Stimulated activated naive CD4-positive, alpha-beta T cell treated with Interleukin-2 at 50 U/mL for 16 hours (primary cell): ENCODE results near the gene BRAT1.
A peak's percentile ranks its signal among the peaks of the same experiment; 100 is the strongest.

Experiments used
- DNase-seq: peaks from one replicate; lab custom pipeline; 2025; lab: John Stamatoyannopoulos, UW

The BRAT1 gene

DNA sequence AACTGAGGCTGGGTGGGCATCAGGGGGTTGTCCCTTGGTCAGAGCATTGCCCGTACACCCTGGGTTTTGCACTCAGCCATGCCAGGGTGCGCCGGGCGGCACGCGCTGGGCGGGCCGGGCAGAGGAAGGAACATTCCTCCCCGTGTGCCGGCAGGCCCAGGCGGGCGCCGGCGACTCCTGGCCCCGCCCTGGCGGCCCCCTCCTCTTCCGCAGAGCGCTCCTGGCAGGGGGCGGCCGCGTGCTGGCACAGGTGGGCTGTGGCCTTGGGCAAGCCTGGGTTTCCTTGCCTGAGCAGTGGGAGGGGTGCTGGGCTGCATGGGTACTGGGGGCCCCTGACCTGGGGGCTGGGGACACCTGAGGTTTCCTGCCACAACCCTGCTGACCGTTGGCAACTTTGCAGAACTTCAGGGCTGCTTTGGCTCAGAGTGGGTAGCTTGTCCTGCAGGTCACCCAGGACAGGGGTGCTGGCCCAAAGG, 31.8 kb downstream of the BRAT1 start:
- DNase-seq = no peak

DNA sequence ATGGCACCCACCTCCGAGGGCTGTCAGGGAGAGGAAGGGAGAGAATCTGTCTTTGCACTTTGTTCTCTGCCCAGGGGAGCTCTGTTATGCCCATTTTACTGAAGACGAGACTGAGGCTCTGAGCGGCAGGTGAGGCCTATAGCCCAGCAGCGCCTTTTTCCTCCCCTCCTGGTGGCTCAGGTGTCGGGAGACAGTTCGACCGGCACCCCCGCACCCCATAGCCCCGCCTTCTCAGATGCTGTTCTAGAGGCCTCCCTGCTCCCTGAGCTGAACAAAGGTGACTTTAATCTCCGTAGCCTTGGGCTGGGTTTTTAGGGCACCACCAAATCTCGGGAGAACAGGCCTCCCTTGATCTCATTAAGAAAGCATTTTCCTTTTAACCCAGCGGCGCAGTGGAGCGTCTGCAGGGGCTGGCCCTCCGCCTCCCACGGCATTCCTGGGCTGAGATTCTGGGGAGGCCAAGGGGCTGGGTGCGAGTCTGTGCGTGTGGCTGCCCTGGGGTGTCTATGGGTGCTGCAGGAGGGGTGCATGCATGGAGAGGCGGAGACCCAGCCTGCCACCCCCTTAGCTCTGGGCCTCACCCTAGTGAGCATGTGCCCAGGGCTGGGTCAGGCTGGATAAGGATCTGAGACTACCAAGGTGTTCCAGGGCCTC, 32.4 kb downstream of the BRAT1 start:
- DNase-seq = no peak

DNA sequence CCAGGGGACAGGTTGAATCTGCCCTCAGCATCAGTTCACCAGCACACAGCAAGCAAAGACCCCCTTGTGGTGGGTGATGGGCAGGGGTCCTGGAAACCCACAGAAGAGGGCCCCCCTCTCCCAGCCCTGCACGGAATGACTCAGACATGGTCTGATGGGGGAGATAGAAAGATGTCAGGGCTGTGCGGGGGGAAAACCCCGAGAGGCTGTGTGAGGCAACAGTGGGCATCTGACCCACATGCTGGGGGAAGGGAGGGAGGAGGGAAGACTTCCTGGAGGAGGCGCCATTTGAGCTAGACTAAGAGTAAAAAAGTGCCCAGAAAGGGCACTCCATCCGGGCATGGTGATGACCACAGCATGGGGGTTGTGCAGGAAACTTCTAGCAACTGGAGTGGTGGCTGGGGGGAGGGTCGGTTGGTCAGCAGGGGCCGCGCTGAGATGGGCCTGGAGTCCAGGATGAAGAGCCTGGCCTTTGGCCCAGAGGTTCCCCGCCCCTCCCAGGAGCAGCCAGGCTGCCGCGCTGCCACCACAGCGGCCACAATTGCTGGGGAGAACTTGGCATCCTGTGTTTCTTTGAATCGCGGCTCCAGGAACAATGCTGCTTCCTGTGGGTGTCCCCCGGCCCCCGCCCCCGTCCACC, 33.3 kb downstream of the BRAT1 start:
- peak; percentile 69 for DNase-seq

DNA sequence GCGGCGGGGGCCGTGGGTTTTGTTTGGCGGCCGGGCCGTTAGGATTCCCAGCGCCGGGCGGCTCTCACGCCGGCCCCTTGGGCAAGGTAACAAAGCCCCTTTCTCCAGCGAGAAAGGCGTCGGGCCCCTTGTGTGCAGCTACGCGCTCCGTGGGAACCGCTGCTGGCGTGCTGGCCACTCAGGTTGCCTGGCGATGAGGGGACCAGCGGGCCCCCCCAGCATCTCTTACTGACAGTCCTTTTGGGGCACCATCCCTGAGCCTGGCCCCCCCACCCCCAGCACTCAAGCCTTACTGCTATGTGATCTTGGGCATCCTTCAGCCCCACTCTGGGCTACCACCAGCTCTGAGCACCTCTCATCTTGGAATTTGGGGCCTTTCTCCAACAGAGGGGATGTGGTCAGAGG, 34.0 kb downstream of the BRAT1 start:
- no peak for DNase-seq

DNA sequence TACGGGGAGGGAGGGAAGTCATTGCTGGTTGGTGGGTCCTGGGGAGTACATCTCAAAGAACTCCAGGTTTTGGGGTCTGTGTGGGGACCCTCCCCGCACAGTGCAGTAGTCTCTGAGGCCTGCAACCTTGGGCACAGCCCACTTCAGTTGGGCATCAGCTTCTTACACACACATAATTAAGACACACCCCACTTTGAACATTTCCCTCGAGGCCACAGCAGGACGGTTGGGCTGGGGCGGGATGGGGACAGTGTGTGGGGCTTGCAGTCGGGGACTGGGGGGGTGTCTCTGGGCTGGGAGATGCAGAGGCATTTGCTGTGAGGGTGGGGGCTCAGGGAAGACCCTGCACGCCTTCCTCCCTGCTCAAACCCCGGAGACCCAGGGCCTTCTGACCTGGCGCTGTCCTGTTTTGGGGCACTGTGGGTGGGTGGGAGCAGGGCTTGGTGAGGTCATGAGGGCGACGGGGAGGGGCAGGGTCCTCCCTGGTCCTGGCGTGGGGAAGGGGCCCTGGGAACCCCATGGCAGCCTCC, 34.5 kb downstream of the BRAT1 start:
- no peak for DNase-seq

DNA sequence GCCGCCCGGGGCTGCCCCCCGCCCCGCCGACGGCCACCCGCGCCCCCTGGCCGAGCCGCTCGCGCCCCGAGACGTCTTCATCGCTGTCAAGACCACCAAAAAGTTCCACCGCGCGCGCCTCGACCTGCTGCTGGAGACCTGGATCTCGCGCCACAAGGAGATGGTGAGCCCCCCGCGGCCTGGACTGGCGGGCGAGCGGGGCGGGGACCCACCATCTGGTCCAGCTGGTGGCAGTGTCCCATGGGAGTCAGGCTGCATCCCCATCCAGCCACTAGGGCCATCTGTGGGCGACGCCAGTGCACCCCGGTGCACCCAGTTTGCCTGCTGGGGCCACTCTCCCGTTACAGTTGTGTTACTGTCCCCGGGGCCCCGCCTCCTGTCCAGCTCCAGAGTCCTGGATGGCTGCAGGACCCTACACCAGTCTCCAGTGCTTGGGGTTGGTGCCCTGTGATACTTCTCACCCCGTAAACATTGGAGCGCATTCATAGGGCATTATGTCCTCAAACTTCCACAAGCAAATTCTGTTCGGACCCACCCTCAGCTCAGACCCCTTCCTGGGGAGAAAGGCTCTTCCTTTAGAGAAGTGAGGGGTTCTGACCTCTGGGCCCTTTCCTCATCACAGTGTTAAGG, 35.1 kb downstream of the BRAT1 start:
- DNase-seq = no peak

DNA sequence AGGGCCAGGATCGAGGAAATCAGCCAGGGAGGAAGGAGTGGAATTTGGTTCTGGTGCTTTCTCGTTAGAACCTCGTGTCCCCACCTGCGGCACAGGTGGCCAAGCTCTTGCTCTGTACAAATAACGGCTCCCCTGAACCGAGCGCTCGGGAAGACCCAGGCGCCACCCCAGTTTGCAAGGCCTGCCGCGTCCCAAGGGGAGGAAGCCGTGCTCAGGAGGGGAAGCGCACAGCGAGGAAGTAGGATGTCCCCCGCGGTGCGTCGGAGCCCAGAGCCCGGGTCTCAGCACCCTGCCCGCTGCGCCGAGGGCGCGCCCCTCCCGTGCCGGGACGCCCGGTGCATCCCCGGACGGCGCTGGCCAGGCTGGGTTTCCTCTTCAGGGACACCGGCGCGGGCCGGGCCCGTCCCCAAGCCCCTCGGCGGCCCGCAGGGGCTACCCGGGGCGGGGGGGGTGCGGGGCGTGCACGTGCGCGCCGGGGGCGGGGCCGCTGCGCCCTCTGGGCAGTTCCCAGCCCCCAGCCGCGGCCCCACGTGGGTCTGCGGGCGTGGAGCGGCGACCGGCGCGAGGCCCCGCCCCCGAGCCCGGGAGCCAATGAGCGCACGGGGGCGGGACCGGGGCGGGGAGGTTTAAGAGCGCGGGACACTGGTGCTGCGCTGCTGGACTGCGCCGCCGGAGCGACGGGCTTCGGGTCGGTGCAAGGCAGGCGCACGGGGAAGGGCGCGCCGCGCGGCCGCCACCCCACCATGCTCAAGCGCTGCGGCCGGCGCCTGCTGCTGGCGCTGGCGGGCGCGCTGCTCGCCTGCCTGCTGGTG, 36.0 kb downstream of the BRAT1 start, which contains the start of gene LFNG:
TSS of gene LFNG (plus strand) at position 656 of the 812 bp plus-strand sequence. CDS start at position 744, 88 bp downstream.
- DNase-seq = peak; percentile 80

DNA sequence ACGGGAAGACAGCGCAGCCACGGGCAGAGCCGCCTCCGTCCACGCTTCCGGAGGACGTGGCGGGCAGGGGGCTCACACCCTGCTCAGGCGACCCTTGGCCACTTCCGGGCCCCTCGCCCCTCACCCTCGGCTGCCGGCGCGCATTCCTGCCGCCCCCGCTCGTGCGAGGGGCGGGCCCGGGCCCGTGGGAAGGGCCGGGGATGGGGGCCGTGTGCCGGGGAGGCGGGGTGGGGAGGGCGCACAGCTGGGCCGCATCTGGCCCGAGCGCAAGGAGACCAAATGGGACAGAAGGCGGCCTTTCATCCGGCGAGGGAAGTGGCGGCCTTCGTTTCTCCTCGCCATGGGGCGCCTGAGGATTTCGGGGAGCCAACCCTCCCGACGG, 36.6 kb downstream of the BRAT1 start:
- no peak for DNase-seq

DNA sequence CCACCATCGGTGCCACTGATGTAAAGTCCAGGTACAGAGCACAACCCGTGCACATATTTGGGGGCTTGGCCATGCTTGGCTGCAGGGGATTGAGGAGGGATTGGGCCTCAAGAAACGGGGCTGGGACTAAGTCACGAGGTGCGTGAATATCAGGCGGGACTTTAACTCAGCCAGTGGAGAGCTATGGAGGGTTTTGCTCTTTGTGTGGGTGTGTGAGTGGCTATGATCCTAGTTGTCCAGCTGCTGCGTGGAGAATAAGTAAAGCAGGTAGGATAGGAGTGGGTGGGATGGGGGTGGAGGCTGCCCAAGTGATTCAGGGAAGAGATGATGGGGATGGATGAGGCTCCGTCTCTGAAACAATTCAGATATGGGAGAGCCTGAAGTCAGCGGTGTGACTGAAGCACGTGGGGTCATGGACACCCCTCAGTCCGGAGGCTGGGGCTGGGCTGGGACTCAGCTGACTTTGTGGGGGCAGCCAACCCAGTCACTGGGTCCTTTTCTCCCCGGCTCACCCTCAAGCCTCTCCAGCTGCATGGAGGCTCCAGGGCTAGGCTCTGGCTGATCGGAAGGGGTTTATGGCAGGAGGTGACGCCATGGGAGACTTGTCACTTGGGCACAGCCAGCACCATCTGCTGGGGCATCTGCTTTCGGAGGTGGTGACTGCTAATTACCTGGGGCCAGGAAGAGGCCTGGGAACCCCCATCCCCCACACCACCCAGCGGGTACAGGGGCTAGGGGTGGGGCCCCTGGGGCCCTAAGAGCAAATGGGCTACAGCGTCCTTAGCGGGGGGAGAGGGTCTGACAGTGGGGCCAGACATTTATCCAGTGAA, 37.4 kb downstream of the BRAT1 start:
- DNase-seq = no peak

DNA sequence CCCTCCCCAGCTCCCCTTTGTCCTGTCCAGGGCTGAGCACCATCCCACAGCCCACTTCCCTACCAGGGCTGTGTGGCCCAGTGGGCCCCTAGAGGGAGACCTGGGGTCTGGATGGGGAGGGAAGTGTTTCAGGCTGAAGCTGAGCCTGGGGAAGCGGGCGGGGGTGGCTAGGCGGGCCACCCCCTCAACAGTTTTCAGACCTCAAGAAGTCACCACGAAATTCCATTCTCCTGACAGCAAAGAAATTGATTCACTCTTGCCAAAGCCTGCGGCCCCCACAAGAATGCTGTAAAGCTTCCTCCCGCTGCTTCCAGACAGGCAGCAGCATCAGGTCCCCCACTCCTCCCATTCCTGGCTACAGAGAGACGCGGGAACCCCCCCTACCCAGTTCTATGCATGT, 38.3 kb downstream of the BRAT1 start:
- DNase-seq = no peak

DNA sequence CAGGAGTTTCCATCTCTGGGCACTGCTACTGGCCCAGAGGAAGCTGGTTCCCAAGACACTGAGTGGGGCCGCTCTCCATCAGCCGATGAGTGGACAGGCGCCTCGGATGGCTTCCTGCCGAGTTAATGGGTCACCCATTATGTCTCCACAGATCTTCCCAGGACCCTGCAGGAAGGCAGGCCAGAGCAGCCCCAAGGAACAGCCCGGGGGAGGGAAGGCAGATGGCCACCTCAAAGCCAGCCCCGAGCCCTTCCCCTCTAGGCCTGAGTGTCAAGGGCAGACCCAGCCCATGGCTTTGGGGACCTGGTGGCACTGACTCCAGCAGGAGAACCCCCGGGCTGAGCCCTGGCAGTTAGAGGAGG, 39.1 kb downstream of the BRAT1 start:
- DNase-seq = no peak

DNA sequence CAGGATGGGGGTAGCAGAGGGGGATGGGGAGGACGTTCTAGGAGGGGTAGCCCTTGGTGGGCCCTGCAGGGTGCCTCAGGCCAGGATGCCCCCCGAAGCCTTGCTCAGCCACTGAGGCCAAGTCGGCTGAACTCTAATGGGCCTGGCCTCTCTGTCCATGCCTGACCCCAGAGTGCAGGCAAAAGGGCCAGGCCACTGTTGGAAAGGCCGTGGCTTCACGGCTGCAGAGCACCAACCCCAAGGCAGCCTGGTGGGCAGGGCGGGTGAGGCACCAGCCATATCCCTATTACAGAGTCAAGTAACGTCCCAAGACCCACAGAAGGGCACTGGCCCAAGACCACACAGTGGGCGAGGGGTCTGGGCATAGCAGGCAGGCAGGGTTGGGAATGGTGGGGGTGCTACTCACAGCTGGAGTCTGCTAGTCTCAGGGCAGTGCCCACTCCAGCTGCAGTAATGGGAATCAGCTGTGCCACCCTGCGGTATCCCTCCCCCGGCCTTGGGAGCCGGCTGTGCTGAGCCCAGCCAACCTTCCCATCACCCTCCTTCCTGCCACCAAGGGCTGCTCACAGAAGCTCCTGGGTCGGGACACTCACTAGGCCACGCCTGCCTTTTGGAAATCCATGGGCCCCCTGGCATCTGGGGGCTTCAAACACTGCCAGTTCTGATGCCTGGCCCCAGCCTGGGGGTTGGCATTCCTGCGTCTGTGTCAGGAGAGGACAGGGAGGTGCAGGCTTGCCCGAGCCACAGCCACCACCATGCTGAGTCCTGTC, 39.7 kb downstream of the BRAT1 start:
- no peak for DNase-seq

DNA sequence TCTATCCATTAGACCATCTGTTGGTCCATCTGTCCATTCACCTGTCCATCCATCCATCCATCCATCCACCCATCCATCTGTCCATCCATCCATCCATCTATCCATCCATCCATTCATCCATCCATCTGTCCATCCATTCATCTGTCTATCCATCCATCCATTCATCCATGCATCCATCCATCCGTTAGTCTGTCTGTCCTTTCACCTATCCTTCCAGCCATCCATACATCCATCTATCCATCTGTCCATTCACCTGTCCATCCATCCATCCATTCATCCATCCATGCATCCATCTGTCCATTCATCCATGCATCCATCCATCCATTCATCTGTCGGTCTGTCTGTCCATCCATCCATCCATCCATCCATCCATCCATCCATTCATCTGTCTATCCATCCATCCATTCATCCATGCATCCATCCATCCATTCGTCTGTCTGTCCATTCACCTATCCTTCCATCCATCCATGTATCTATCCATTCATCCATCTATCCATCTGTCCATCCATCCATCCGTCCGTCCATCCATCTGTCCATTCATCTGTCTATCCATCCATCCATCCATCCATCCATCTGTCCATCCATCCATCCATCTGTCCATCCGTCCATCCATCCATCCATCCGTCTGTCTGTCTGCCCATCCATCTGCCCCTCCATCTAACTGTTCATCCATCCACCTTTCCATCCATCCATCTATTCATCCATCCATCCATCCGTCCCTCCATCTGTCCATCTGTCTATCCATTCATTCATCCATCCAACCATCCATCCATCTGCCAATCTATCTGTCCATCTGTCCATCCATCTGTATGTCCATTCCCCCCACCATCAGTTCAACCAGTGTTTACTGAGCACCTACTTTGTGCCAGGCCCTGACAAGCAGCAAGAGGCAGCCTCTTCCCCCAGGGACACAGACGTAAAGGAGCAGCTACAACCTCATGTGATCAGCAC, 40.6 kb downstream of the BRAT1 start:
- no peak for DNase-seq

DNA sequence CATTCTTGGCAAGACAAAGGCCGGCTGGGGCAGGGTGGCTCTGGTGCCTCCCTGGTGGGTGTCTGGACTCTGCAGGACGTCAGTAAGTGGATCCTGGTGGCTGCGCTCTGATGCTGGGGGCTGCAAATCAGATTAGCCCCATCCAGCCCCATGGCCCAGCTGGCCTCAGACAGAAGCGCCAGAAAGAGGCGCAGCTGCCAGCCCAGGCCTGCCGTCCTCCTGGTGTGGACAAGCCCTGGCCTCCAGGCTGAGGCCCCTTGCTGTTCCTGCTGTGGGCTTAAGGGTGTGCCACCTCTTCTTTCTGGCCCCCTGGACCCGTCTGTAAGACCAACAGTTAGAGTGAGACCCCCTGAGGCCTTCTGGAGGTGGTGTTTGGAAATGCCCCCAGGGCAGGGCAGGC, 41.6 kb downstream of the BRAT1 start:
- no peak for DNase-seq

DNA sequence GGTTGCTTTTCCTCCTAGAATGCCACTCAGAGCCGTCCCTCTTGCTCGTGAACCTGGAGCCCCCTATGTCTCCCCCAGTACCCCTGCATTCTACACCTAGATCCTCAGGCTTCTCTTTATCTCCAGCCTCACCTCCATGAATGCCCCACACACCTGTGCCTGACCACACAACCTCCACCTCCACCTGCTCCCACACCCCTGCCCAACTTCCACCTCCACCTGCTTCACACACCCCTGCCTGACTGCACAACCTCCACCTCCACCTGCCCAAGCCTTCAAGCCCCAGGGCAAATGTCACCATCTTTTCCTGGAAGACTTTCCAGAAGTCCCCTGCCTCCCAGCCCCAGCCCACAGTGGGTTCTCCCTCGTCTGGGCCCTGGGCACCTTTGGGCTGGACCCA, 42.6 kb downstream of the BRAT1 start:
- no peak for DNase-seq

DNA sequence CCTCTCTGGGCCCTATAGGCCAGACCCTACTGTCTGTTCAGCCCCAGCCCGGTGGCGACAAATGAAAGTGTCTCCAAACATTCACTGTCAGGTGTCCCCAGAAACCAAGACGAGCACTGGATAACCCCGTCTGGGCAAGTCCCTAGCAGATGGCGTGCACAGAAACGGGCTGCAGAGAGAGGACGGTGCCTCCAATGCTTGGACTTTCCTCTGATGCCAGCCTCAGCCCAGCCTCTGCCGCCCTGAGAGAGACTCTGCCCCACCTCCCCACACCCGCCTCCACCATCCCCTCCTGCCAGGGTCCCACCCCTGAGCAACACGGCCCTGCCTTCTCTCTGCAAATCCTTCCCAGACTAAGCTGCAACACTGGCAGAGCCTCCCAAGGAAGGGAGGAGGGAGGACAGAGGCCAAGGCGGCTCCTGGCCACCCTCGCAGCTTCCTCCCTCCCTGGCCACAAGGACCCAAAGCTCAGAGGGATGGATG, 43.1 kb downstream of the BRAT1 start:
- no peak for DNase-seq

DNA sequence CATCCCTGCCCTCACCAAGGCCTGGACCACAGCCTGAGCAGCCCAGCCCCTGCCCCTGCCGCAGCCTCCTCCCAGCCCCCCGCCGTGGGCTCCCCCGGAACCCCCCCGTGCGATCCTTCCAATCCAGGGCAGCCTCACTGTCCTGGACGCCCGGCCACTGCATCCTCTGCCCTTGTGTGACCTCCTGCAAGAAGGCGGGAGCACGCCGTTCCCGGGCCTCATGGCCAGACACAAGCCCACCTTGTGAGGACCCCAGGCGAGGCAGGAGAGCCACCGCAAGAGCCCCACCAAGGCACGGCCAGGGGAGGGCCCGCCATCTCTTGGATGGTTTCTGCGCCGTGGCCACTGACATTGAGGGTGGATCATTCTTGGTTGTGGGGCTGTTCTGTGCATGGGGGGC, 43.6 kb downstream of the BRAT1 start:
- no peak for DNase-seq

DNA sequence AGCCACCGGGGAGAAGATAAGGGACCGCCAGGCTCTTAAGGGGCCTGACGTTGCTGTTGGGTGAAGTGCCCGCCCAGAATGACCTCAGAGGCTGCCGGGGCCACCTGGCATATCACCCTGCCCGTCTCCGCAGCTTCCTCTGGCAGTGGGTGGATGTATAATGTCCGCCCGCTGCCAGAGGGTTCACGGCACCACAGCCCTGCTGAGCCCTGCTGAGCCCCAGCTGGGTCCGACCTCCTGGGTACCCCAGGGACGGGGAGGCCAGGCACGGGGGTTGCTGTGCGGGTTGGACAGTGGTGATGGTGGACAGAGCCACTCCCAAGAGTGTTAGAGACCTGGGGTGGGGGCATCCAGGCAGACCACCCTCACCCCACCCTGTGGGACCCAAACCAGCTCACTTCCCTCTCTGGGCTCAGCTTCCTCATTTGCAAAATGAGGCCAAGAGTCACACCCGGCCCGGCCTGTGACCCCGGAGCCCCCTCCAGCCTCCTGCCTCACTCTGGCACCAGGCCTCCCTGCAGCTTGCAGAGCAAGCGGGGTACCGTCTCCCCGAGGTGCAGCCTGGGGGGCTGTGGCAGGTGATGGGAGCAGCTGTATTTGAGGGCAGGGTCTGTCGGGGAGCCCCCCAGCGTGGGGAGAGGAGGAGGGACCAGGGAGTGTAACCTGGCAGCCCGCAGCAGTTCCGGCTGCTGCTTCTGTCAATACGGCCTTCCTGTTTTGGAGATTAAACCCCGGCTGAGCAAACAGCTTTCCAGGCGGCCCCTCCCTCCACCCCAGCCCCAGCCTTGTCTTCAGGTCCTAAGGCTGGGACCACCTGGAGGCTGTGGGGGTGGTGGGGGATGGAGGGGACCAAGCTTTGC, 44.2 kb downstream of the BRAT1 start:
- DNase-seq = peak; percentile 24
